ENCODE measurements around the gene LBR. TPM values are rescaled to one million over a fixed set of nuclear protein-coding genes. Genes with fewer than 3 reads are reported as not detected.

The LBR gene
- total RNA-seq, 2 experiments from 2014 or later = 145 to 156 TPM

GRCh38 chr1:225467193-225468020 lies 39.6 kb upstream of the LBR start:
- DNase-seq = peak; percentile 91
- Mint-ChIP-seq H3K27me3 (no peaks in the 10 kb centered on the region), H3K9me3 (no peaks in the 10 kb centered on the region), H3K36me3 (ENCODE audit: low read depth) (no peaks in the 10 kb centered on the region), H3K4me3 (peak overlapping the region; percentile 91), H3K27ac (peak overlapping the region; percentile 99), H3K4me1 (ENCODE audit: low read depth) (peaks cover 20% of the 10 kb centered on the region)
- POLR2A ChIA-PET = interaction anchor here (0.7 to 3.9 kb wide), 16 partner anchors 10 to 643 kb away, joined by 3 to 18 read pairs (median 4); partner anchors contain the start of genes LBR, PYCR2, SDE2 and SRP9
- TF ChIP-seq CTCF (IDR thresholded peaks at IDR 0.05) = no peak
- CTCF ChIA-PET = interaction anchor here (0.6 to 2.5 kb wide), 11 partner anchors 10 to 520 kb away, joined by 3 to 11 read pairs (median 5); partner anchors contain the start of genes LBR, SRP9 and TMEM63A
- intact Hi-C loops (cut with micrococcal nuclease) = no loop called here
- peak; percentile 90 for ATAC-seq

- ATAC-seq = no peak
- no peak for TF ChIP-seq CTCF (IDR thresholded peaks at IDR 0.05)
- intact Hi-C loops (cut with micrococcal nuclease) = no loop called here
- Mint-ChIP-seq H3K4me1 (ENCODE audit: low read depth) (peaks cover 20% of the 10 kb centered on the region), H3K36me3 (ENCODE audit: low read depth) (no peaks in the 10 kb centered on the region), H3K27me3 (no peaks in the 10 kb centered on the region), H3K27ac (peak overlapping the region; percentile 99), H3K4me3 (peak overlapping the region; percentile 91), H3K9me3 (no peaks in the 10 kb centered on the region)
- ChIA-PET POLR2A (interaction anchor here (1.0 to 3.9 kb wide), 7 partner anchors 12 to 644 kb away, joined by 3 to 18 read pairs (median 13); partner anchors contain the start of genes LBR, PYCR2 and SRP9), CTCF (interaction anchor here (1.8 to 2.5 kb wide), 2 partner anchors 10 to 22 kb away, joined by 8 to 11 read pairs; no protein-coding TSS in a partner anchor)
- DNase-seq = no peak
Observed at GRCh38 chr1:225466848-225467192, 39.0 kb upstream of the LBR start.

GRCh38 chr1:225465793-225466517 lies 38.1 kb upstream of the LBR start:
- CTCF ChIA-PET = interaction anchor here (1.4 kb wide), 1 partner anchor 9 kb away, joined by 5 read pairs; no protein-coding TSS in a partner anchor
- Mint-ChIP-seq H3K36me3 (ENCODE audit: low read depth) (no peaks in the 10 kb centered on the region), H3K27ac (peak overlapping the region; percentile 99), H3K27me3 (no peaks in the 10 kb centered on the region), H3K9me3 (no peaks in the 10 kb centered on the region), H3K4me1 (ENCODE audit: low read depth) (peaks cover 28% of the 10 kb centered on the region), H3K4me3 (peak overlapping the region; percentile 10)
- no peak for ATAC-seq
- no peak for DNase-seq
- TF ChIP-seq CTCF (IDR thresholded peaks at IDR 0.05) = no peak
- POLR2A ChIA-PET = interaction anchor here (0.9 to 3.3 kb wide), 4 partner anchors 9 to 311 kb away, joined by 3 to 15 read pairs (median 4); partner anchors contain the start of gene SRP9
- intact Hi-C loops (cut with micrococcal nuclease) = no loop called here

- no peak overlapping the region for H3K4me3 Mint-ChIP-seq
Observed at GRCh38 chr1:225464851-225465792, 37.3 kb upstream of the LBR start.

More at GRCh38 chr1:225464851-225465792, 37.3 kb upstream of the LBR start:
- no peaks in the 10 kb centered on the region for H3K27me3 Mint-ChIP-seq
- no peaks in the 10 kb centered on the region for H3K9me3 Mint-ChIP-seq
- no peak for ATAC-seq
- H3K27ac Mint-ChIP-seq = peak overlapping the region; percentile 36
- H3K36me3 Mint-ChIP-seq (ENCODE audit: low read depth) = no peaks in the 10 kb centered on the region
- no peak for TF ChIP-seq CTCF (IDR thresholded peaks at IDR 0.05)
- H3K4me1 Mint-ChIP-seq (ENCODE audit: low read depth) = peaks cover 35% of the 10 kb centered on the region
- no peak for DNase-seq
- POLR2A ChIA-PET = interaction anchor here (0.9 to 1.6 kb wide), 4 partner anchors 8 to 312 kb away, joined by 3 to 5 read pairs (median 4); partner anchors contain the start of gene SRP9
- intact Hi-C loops (cut with micrococcal nuclease) = no loop called here
- CTCF ChIA-PET = interaction anchor here (1.4 kb wide), 1 partner anchor 9 kb away, joined by 5 read pairs; no protein-coding TSS in a partner anchor
